C4-2B (cell line): ENCODE data around the gene NEAT1.

Source experiments
- H3K27ac ChIP-seq: fragments of 450-650 bp; 2 replicates; pipeline ENCODE4 v1.5.1; 2017
- ZFX ChIP-seq: fragments of 450-650 bp; IDR thresholded peaks from 2 replicates; pipeline ENCODE4 v1.6.1; 2017
- TF ChIP-seq, protein P1 (sequence below): fragments of 450-650 bp; conservative IDR thresholded peaks from 2 replicates; pipeline ENCODE4 v1.5.1; 2017; ENCODE audit warnings: mild to moderate bottlenecking

NEAT1 gene

DNA sequence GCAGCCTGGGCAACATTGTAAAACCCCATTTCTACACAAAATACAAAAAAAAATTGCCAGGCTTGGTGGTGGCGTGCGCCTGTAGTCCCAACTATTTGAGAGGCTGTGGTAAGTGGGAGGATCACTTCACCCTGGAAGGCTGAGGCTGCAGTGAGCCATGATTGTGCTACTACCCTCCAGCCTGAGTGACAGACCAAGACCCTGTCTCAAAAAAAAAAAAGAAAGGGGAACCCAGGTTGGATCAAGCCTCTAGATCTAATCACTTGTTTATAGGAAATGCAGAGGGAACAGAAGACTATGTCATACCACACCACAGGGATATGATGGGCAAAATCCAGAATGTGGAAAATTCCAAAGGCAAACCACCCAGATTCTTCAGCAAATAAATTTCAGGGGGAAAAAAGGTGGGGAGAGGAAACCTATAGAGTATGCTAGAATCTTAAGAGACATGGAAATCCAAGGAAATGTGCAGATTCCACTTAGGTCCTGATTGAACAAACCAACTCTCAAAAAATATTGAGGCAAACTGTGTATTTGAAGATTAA lies 59.8 kb downstream of the NEAT1 start:
- H3K27ac ChIP-seq: no peak overlapping the region

DNA sequence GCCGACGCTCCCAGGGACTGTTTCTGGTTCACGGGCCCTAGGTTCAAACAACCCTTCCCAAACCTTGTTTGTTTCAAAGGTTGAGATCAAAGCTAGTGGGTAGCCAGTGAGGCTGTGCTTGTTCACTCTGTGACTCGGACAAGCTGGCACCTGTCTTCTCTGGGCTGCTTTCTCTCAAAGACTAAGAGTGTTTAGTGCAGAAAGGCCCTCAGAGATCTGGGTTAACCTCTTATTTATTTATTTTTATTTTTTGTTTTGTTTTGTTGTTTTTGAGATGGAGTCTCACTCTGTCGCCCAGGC lies 63.3 kb downstream of the NEAT1 start:
- peak overlapping the region; percentile 94; the same call in 1 of the 2 replicates for H3K27ac ChIP-seq
- TF ChIP-seq, protein P1, sequence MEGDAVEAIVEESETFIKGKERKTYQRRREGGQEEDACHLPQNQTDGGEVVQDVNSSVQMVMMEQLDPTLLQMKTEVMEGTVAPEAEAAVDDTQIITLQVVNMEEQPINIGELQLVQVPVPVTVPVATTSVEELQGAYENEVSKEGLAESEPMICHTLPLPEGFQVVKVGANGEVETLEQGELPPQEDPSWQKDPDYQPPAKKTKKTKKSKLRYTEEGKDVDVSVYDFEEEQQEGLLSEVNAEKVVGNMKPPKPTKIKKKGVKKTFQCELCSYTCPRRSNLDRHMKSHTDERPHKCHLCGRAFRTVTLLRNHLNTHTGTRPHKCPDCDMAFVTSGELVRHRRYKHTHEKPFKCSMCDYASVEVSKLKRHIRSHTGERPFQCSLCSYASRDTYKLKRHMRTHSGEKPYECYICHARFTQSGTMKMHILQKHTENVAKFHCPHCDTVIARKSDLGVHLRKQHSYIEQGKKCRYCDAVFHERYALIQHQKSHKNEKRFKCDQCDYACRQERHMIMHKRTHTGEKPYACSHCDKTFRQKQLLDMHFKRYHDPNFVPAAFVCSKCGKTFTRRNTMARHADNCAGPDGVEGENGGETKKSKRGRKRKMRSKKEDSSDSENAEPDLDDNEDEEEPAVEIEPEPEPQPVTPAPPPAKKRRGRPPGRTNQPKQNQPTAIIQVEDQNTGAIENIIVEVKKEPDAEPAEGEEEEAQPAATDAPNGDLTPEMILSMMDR: no peak
- TF ChIP-seq ZFX: no peak

More for the DNA sequence above, 59.8 kb downstream of the NEAT1 start:
- TF ChIP-seq, protein P1: no peak
- no peak for TF ChIP-seq ZFX

DNA sequence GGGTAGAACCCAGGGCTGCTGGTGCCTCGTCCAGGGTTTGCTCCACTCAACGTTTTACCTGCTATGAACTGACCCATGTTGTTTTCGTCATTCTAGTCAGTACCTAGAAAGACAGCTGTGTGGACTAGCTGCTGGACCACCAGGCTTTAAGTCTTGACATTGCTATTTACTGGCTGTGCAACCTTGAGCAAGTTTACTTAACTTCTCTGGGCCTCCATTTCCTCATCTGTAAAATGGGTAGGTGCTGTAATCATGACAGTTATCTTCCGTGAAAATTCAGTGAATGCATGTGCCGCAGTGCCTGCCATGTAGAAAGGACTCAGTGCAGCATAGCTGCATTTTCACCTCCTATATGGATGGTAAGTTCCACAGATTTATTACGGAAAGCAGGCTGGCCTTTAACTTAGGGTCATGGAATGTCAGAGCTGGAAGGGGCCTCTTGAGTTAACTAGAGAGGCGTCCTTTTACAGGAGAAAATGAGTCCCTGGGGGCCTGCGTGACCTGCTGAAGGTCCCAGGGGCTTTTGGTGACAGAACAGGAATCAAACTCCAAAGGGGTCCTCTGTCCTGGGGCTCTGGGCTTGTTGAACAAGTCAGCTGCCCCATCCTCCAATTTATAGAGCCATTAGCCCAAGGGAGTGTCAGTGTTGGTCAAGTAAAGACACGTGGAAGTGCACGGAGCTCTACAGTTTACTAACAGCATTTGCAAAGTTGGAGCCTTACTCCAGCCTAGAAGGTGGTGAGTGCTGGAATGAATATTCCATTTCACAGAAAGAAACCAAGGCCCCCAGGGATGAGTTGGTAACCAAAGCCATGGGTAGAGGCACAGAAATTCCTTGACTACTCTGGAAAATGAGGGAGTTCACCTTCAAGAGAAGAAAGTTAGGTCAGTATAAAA lies 64.2 kb downstream of the NEAT1 start:
- no peak for TF ChIP-seq ZFX
- TF ChIP-seq, protein P1: no peak

DNA sequence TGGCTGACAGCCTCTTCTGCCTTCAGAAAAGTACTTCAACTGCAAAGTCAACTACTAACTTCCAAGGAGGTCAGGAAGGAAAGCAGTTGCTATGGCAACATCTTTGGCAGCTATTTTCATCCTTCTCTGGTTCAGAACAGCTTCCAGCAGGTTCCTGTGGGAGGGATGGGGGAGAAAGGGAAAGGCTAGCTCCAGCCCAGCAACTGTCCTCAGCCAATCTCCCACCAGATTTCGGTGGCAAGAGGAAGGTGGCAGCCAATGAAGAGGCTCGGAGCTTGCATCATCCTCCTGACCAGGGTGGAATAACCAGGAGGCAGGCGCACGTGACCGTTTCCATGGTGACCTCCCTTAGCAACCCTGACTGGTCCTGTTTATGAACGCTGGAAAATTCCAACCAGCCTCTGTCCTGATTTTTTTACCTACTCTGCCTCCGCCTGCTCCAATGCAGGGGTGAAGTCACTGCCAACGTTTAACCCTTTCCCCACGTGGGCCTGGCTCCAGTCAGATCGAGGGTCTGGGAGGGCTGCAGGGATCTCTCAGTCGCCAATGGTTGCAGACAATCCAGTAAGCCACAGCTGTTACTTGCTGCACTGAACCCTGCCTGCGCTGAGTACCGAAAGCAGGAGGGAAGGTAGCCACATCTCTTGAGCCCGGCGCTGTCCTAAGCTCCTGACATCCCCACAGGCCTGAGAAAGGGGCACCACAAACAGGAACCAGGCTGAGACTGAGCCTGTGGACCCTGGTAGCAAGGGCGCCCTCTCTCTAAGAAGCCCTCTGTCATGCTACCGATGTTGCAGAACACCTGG lies 65.1 kb downstream of the NEAT1 start:
- TF ChIP-seq ZFX: no peak
- TF ChIP-seq, protein P1: no peak
- peak overlapping the region; percentile 94 for H3K27ac ChIP-seq

More for the DNA sequence above, 64.2 kb downstream of the NEAT1 start:
- peak overlapping the region; percentile 94 for H3K27ac ChIP-seq

DNA sequence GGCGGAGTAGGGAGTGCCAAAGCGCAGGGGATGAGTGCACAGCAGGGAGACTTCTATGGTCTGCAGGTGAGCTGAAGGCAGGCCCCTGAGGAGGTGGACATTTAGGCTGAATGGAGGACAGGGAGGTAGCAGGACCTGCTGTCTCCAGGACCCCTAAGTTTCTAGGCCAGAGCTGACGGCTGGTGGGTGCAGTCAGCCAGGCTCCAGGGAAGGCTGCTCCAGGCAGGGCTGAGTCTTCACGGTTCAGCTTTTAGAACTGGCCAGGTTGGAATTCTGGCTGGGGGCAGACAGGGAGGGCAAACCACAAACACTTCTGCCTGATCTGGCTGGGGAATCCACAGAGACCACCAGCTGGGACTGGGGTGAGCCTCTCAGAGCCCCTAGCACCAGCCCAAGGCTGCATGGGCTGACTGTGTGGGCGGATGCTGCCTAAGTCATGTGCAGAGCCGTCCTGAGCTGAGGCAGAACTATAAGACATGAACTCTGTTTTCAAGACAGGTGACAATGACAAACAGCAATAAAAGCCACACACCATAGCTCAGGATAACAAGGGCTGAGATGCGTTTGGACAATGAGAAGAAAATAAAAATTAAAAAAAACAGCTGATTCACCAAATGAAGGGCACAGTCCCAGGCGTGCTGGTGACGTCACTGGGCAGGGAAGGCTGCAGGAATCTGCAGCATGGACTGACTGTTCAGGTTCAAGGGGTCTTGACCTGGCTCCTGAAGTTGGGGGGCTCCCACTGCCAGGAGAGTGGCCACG lies 65.9 kb downstream of the NEAT1 start:
- peak overlapping the region; percentile 94 for H3K27ac ChIP-seq
- TF ChIP-seq, protein P1: no peak
- no peak for TF ChIP-seq ZFX

DNA sequence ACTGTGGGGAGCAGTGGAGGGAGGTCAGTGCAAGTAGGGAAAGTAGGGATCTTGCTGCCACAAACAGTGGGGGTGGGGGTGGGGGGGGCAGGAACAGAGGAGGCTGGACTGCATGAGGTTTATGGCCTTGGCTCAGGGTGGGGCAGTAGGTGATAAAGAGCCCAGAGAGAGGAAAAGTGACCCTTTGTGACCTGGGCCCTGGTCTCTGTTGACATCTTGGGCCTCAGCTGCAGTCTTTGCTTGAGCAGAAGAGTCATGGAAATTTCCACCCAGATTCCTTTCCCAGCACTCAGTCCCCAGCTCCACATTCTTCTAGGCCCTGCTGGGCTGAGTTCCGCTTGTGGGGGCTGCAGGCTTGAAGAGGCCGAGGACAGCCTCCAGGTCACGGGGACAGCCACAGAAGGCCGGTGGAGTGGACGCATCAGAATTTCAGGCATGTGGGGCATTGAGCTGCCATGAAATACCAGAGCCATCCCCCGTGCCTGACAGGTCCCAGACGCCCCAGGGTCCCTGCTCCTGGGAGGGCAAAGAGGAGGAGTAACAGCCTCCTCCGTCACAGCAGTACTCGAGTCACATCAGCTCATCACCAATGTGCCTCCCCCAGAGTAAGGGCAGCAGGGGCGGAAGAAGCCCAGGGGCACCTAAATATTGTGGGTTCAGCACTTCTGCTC lies 66.6 kb downstream of the NEAT1 start:
- H3K27ac ChIP-seq: peak overlapping the region; percentile 94
- TF ChIP-seq ZFX: no peak
- TF ChIP-seq, protein P1: no peak
